IMR-90 (cell line): ENCODE measurements around the gene GLMP. TPM values are rescaled to one million over a fixed set of nuclear protein-coding genes. Genes with fewer than 3 reads are reported as not detected.
A peak's percentile ranks its signal among the peaks of the same experiment; 100 is the strongest.

Experiments
- ATAC-seq: fragments of 200-7000 bp; cut with Tn5 transposase; 2 replicates; pipeline ENCODE4 v1.9.1; 2020; ENCODE audit warnings: low read depth, mild to moderate bottlenecking, moderate library complexity
- BruUV-seq: library from RNA; stranded (reverse); fragments of 400-500 nt; replicated peaks from 2 replicates; lab custom pipeline; 2021; lab: Mats Ljungman, UMichigan
- CTCF ChIA-PET: fragments of 300-600 bp; formaldehyde crosslinking; extraction: SDS; loops from one replicate; lab custom pipeline; 2021; ENCODE audit warnings: antibody characterized with exemption; lab: Yijun Ruan, JAX
- POLR2A ChIA-PET: fragments of 300-600 bp; sonication (Branson Sonifier 250); formaldehyde crosslinking; loops from one replicate; lab custom pipeline; 2022; ENCODE audit warnings: antibody characterized with exemption; ENCODE audit not compliant: unreplicated experiment; lab: Charles Lee
- DNase-seq: peaks from one replicate; pipeline ENCODE4 v3.0.0; 2013
- H2AFZ ChIP-seq: replicated peaks from 2 replicates; pipeline ENCODE3; 2013; ENCODE audit warnings: low read length, mild to moderate bottlenecking; ENCODE audit not compliant: poor library complexity
- H2AK5ac ChIP-seq: 2 replicates; pipeline ENCODE4 v1.6.1; 2013; ENCODE audit warnings: low read depth, low read length, inconsistent platforms
- H2AK9ac ChIP-seq: replicated peaks from 2 replicates; pipeline ENCODE3; 2013; ENCODE audit warnings: mild to moderate bottlenecking, low read depth, low read length, moderate library complexity; ENCODE audit not compliant: poor library complexity
- H2BK120ac ChIP-seq: 2 replicates; pipeline ENCODE4 v1.6.1; 2013; ENCODE audit warnings: low read depth, low read length, inconsistent platforms
- H2BK15ac ChIP-seq: 3 replicates; pipeline ENCODE4 v1.6.1; 2013; ENCODE audit warnings: low read depth, low read length, inconsistent platforms
- H2BK20ac ChIP-seq: 2 replicates; pipeline ENCODE4 v1.6.1; 2013; ENCODE audit warnings: low read depth, mild to moderate bottlenecking, inconsistent platforms, low read length, moderate library complexity
- H2BK5ac ChIP-seq: 2 replicates; pipeline ENCODE4 v1.6.1; 2013; ENCODE audit warnings: mild to moderate bottlenecking, low read depth, low read length, inconsistent platforms; ENCODE audit not compliant: poor library complexity, severe bottlenecking
- H3K14ac ChIP-seq: replicated peaks from 2 replicates; pipeline ENCODE4 v1.6.1; 2013; ENCODE audit warnings: low read depth, low read length, inconsistent platforms
- H3K18ac ChIP-seq: 2 replicates; pipeline ENCODE4 v1.6.1; 2013; ENCODE audit warnings: low read depth, low read length, control low read depth
- H3K23ac ChIP-seq: 2 replicates; pipeline ENCODE4 v1.6.1; 2013; ENCODE audit warnings: low read depth, low read length, inconsistent platforms
- H3K27ac ChIP-seq: 2 replicates; pipeline ENCODE4 v1.5.1; 2013; ENCODE audit warnings: mild to moderate bottlenecking, control low read depth, low read length; ENCODE audit not compliant: insufficient read depth
- H3K27me3 ChIP-seq: 2 replicates; pipeline ENCODE4 v1.6.1; 2013; ENCODE audit warnings: low read length; ENCODE audit not compliant: control insufficient read depth, insufficient read depth
- H3K36me3 ChIP-seq: 2 replicates; pipeline ENCODE4 v1.6.1; 2013; ENCODE audit warnings: low read length, mixed read lengths; ENCODE audit not compliant: control insufficient read depth, insufficient read depth
- H3K4ac ChIP-seq: 2 replicates; pipeline ENCODE4 v1.6.1; 2013; ENCODE audit warnings: low read depth, low read length, inconsistent platforms
- H3K4me1 ChIP-seq: 2 replicates; pipeline ENCODE4 v1.6.1; 2013; ENCODE audit warnings: low read length, mixed read lengths; ENCODE audit not compliant: control insufficient read depth, insufficient read depth
- H3K4me2 ChIP-seq: 2 replicates; pipeline ENCODE4 v1.6.1; 2013; ENCODE audit warnings: low read depth, mild to moderate bottlenecking, control low read depth, low read length, moderate library complexity
- H3K4me3 ChIP-seq: 2 replicates; pipeline ENCODE4 v1.5.1; 2013; ENCODE audit warnings: low read depth, mild to moderate bottlenecking, control low read depth, low read length, moderate library complexity; ENCODE audit not compliant: insufficient read depth
- H3K56ac ChIP-seq: 2 replicates; pipeline ENCODE4 v1.6.1; 2013; ENCODE audit warnings: low read length, inconsistent platforms; ENCODE audit not compliant: insufficient read depth; ENCODE audit errors: extremely low read depth
- H3K79me1 ChIP-seq, 2 experiments: 2 replicates each; pipeline ENCODE4 v1.6.1; 2013; ENCODE audit warnings: low read length in 2 of 2, inconsistent platforms in 1 of 2, low read depth in 1 of 2
- H3K9ac ChIP-seq: 2 replicates; pipeline ENCODE4 v1.6.1; 2013; ENCODE audit warnings: low read depth, low read length, control low read depth
- H3K9me1 ChIP-seq: 2 replicates; pipeline ENCODE4 v1.6.1; 2013; ENCODE audit warnings: low read length, inconsistent platforms; ENCODE audit not compliant: insufficient read depth
- H3K9me3 ChIP-seq: 2 replicates; pipeline ENCODE4 v1.6.1; 2013; ENCODE audit warnings: low read length; ENCODE audit not compliant: control insufficient read depth, insufficient read depth
- H4K20me1 ChIP-seq: 2 replicates; pipeline ENCODE4 v1.6.1; 2013; ENCODE audit warnings: low read length, inconsistent platforms; ENCODE audit not compliant: insufficient read depth
- H4K5ac ChIP-seq: 2 replicates; pipeline ENCODE4 v1.6.1; 2013; ENCODE audit warnings: mild to moderate bottlenecking, low read depth, low read length, control low read depth
- H4K8ac ChIP-seq, 2 experiments: 2 replicates each; pipeline ENCODE4 v1.6.1; 2013; ENCODE audit warnings: low read depth in 2 of 2, low read length in 2 of 2, control low read depth in 1 of 2, inconsistent platforms in 1 of 2
- H4K91ac ChIP-seq: 2 replicates; pipeline ENCODE4 v1.6.1; 2013; ENCODE audit warnings: low read depth, low read length, inconsistent platforms; ENCODE audit not compliant: insufficient read depth
- CEBPB ChIP-seq: IDR thresholded peaks from 2 replicates; pipeline ENCODE4 v1.6.1; 2012; ENCODE audit warnings: low read depth, low read length, improper control_type of control experiment
- MXI1 ChIP-seq: IDR thresholded peaks from 2 replicates; pipeline ENCODE4 v1.6.1; 2012; ENCODE audit warnings: low read depth, mild to moderate bottlenecking, low read length, moderate library complexity, borderline replicate concordance
- WGBS, 2 experiments: methylation state at CpG; one replicate each; pipeline versions ENCODE4 v1.1.5 to v1.1.7; 2013; ENCODE audit warnings: missing lambda C conversion rate in 2 of 2; ENCODE audit not compliant: insufficient read length in 1 of 2; ENCODE audit errors: extremely low coverage in 2 of 2; 5-methylcytosine and 5-hydroxymethylcytosine counted together
- dilution Hi-C: fragments of 300-500 bp; cut with HindIII; formaldehyde crosslinking; loops from one replicate; pipeline ENCODE4 v1.14.3; 2018; ENCODE audit warnings: low sequenced_read_pairs; ENCODE audit not compliant: unreplicated experiment
- in situ Hi-C: fragments of 300-500 bp; cut with MboI; formaldehyde crosslinking; loops from 3 replicates; pipeline ENCODE4 v1.14.3; 2019; ENCODE audit warnings: low sequenced_read_pairs, inconsistent platforms, mixed read lengths
- intact Hi-C: fragments of 100-400 bp; cut with micrococcal nuclease; formaldehyde crosslinking; loops from 2 replicates; pipeline ENCODE4 v1.10.0; 2022
- polyA plus RNA-seq, 3 experiments: library from polyadenylated mRNA; depleted of rRNA; stranded (reverse); fragments of >200 nt; gene quantifications; 2 replicates each; pipeline ENCODE4 v1.2.3, GENCODE V29; 2012; ENCODE audit warnings: low replicate concordance in 1 of 3
- total RNA-seq: library from RNA; depleted of rRNA; stranded (reverse); fragments of >200 nt; gene quantifications from 2 replicates; pipeline ENCODE4 v1.2.3, GENCODE V29; 2012

GLMP gene
- total and polyA plus RNA-seq, 2 of the 4 experiments (the other 2 are of a cell fraction) = 32.6 to 43.1 TPM

- no peaks in the 10 kb centered on the region for H3K27me3 ChIP-seq
- no TSS peak for BruUV-seq
- no peaks in the 10 kb centered on the region for H3K9me3 ChIP-seq
- TF ChIP-seq MXI1 (no peak), CEBPB (peak; percentile 96)
- intact Hi-C loops = loop anchor here (10.0 kb wide), 1 partner anchor 216 kb away; no protein-coding TSS in a partner anchor
- H2AK5ac ChIP-seq = no peak overlapping the region
- H3K4me3 ChIP-seq = no peak overlapping the region
- in situ Hi-C loops = no loop called here
- H4K20me1 ChIP-seq = peaks cover 8% of the 10 kb centered on the region; the same call in 1 of the 2 replicates
- H3K56ac ChIP-seq = no peak overlapping the region
- H3K14ac ChIP-seq = no peak overlapping the region
- no peak overlapping the region for H4K8ac ChIP-seq
- H3K9me1 ChIP-seq = peaks cover 9% of the 10 kb centered on the region
- no peak overlapping the region for H2BK20ac ChIP-seq
- no peak overlapping the region for H3K27ac ChIP-seq
- H2BK15ac ChIP-seq = no peak overlapping the region
- H3K4me2 ChIP-seq = no peak overlapping the region
- H2AFZ ChIP-seq = no peak overlapping the region
- ATAC-seq (peak; percentile 36), DNase-seq (peak; percentile 47)
- no peak overlapping the region for H3K9ac ChIP-seq
- H2BK120ac ChIP-seq = no peak overlapping the region
- H4K91ac ChIP-seq = no peak overlapping the region
- peaks cover 61% of the 10 kb centered on the region for H3K36me3 ChIP-seq
- H3K4ac ChIP-seq = no peak overlapping the region
- no peak overlapping the region for H4K5ac ChIP-seq
- H3K23ac ChIP-seq = no peak overlapping the region
- WGBS, 2 experiments = 97% methylated on average over 5 of the region's 6 CpGs; no CpG with 5 or more reads in 1 of the 2 experiments
- no peak overlapping the region for H2BK5ac ChIP-seq
- no peak overlapping the region for H2AK9ac ChIP-seq
- H3K4me1 ChIP-seq = peaks cover 3% of the 10 kb centered on the region
- no peak overlapping the region for H3K18ac ChIP-seq
- CTCF ChIA-PET = no interaction called here
- POLR2A ChIA-PET = no interaction called here
- H3K79me1 ChIP-seq = peaks cover 9 to 24% of the 10 kb centered on the region in 2 experiments; a peak in 2 of 4 replicates
- dilution Hi-C loops = no loop called here
Observed at GRCh38 chr1:156310962-156311361, 15.5 kb upstream of the GLMP start.
